H7 (cell line): ENCODE data around the gene FHIT. TPM values are rescaled to one million over a fixed set of nuclear protein-coding genes. Genes with fewer than 3 reads are reported as not detected.

Experiments
- DNase-seq: peaks from one replicate; pipeline ENCODE4 v3.0.0; 2012
- H3K27me3 ChIP-seq: 2 replicates; pipeline ENCODE4 v1.6.0; 2011; ENCODE audit warnings: mild to moderate bottlenecking, low read length; ENCODE audit not compliant: control insufficient read depth, insufficient read depth
- H3K36me3 ChIP-seq: replicated peaks from 2 replicates; pipeline ENCODE4 v1.5.1; 2011; ENCODE audit warnings: low read length; ENCODE audit not compliant: control insufficient read depth, insufficient read depth
- H3K4me3 ChIP-seq: 2 replicates; pipeline ENCODE4 v1.5.1; 2011; ENCODE audit warnings: low read depth, mild to moderate bottlenecking, control low read depth, low read length, moderate library complexity; ENCODE audit not compliant: insufficient read depth
- total RNA-seq: library from RNA; depleted of rRNA; stranded (reverse); fragments of >200 nt; shearing (Covaris generic); gene quantifications from 2 replicates; pipeline ENCODE4 v1.2.3, GENCODE V29; 2014

Gene FHIT
- total RNA-seq, 1 experiment from 2014 or later = 2.1 TPM

DNA sequence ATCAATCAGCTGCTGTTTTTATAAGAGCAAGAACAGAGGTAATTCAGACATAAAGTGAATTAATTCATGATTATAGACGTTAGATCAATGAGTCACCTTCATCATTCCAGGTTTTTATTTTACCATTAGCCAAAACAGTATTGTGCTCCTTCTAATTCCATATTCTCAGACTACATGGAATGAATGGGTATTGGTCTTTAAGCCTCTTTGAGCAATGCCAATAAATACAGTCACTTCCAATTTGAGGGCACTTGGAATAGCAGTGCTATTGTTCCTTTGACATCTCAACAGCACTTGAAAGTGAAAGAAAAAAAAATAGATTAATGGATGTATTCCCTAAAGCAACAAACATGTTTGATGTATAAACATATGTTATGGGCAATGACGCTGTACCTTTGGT is 1370.5 kb downstream of the FHIT start:
- Histone ChIP-seq H3K4me3 (no peak overlapping the region), H3K27me3 (no peaks in the 10 kb centered on the region), H3K36me3 (no peaks in the 10 kb centered on the region)
- no peak for DNase-seq

DNA sequence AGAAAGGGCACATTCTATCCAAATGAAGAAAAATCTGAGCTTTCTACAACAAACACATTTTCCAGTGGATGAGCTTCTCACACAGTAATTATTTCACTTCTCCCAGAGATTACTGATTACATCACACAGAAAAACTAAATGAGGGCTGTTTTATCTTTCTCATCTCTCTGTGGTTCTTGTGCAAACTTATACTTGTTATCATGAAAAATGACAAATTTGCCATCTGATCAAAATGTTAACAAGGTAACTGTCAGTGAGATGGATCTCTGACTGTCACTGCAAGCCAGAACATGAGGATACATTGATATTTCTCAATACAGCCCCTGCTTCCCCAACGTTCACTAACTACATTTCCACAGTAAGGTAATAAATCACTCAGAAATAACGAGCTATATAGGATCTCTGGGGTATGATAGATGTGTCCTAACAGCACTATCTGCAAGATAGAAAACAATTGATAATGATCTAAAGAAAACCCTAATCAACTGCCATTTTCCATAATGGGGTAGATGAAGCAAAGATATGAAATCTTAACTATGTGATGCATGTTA is 1372.1 kb downstream of the FHIT start:
- Histone ChIP-seq H3K4me3 (no peak overlapping the region), H3K27me3 (no peaks in the 10 kb centered on the region), H3K36me3 (no peaks in the 10 kb centered on the region)
- no peak for DNase-seq

DNA sequence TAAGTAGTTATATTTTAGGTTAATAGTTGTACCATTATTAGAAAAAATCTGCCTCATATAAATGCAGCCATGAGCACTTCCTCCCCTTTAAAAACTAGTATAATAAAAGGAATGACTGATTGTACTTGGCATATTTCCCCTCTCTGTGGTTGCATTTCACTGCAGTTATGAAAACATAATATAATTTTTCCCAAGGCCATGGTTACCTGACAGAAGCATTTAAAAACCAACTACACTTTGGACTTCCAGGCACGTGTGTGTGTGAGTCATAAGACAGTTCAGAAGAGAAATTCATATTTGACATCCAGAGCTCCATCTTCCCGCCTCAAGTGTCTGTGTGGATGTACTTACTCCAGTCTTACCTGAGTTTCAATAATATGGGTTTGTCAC is 1373.2 kb downstream of the FHIT start:
- no peaks in the 10 kb centered on the region for H3K27me3 ChIP-seq
- no peaks in the 10 kb centered on the region for H3K36me3 ChIP-seq
- no peak overlapping the region for H3K4me3 ChIP-seq
- no peak for DNase-seq

DNA sequence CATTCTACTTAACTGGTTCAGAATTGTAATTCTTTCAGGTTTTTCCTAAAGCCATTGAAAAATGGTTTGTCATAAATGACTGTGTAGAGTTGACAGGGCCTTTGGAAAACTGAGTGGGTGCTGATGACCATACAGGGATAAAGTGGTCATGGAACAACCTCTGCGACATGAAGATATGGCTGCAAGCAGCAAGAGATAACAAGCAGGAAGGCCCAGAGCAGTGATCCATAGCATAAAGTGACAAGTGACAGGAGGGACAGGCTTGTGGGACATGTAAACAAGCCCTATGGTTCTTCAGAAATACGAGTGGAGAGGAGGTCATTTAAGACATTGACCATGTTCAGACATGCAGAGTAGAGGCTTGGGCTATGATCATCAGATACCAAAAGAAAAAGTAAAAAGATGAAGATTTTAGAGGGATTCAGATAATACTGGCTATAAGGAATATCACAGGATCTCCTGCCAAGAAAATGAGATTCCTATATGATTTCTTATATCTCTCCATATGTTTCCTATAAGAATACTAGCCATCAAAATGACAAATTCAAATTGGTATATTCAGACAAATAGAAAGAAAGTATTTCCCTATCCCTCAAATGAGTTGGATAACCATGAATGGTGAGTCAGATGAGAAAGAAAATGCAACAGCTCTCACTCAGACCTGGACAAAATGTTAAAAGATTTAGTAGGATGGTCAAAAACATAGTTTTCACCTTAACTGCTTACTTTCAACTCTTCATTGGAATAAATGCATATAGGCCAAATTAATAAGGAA is 1373.8 kb downstream of the FHIT start:
- Histone ChIP-seq H3K36me3 (no peaks in the 10 kb centered on the region), H3K27me3 (no peaks in the 10 kb centered on the region), H3K4me3 (no peak overlapping the region)
- no peak for DNase-seq

DNA sequence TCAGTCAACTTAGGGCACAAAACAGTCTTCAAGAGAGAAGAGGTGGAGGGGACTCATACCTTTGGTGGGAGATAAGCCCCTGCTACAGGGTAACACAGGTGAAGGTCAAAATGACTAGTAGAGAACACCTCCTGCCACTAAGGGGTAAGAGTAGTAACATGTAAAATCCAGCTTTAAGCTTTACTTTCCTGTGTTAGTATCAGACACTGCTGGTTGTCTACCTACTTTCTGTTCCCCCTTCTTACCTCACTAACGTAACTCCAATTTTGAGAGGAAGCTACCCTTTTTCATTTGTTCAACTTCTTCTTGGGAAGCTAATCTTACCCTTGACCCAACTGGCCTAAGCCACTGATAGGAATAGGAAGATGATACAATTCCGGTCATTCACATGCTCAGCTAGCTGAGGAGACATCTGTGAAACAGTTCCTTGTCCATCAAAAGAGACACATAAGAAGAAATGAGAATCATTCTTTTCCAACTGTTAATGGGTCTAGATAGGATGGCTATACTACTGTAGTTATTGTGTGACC is 1374.7 kb downstream of the FHIT start:
- no peaks in the 10 kb centered on the region for H3K27me3 ChIP-seq
- DNase-seq = no peak
- H3K36me3 ChIP-seq = no peaks in the 10 kb centered on the region
- no peak overlapping the region for H3K4me3 ChIP-seq

DNA sequence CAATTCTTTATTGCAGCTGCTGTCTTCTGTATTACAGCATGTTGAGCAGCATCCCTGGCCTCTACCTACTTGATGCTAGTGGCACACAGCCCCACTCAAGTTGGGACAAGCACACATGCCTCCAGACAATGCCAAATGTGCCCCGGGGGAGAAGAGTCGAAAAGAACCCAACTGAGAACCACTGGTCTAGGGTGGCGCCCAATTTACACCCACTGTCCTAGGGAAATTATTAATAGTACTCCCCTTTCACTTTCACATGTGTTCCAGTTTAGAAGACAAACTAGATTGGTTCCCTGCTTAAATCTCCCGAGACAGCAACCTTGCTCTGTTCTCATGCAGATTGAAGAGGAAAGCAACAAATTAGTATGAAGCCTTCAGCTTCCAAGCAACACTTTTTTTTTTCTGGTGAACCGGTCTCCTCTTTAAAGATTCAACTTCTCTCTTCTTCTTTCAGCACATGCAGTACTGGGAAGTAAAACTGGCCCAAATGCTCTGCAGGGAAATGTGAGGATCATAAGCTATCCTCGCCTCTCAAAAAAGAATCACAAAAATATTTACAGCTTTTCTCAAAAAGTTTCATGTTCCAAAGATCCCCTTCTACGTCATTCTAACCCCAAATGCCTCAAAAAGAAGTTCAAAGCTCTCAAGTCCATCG is 1377.5 kb downstream of the FHIT start:
- no peak overlapping the region for H3K4me3 ChIP-seq
- no peak for DNase-seq

DNA sequence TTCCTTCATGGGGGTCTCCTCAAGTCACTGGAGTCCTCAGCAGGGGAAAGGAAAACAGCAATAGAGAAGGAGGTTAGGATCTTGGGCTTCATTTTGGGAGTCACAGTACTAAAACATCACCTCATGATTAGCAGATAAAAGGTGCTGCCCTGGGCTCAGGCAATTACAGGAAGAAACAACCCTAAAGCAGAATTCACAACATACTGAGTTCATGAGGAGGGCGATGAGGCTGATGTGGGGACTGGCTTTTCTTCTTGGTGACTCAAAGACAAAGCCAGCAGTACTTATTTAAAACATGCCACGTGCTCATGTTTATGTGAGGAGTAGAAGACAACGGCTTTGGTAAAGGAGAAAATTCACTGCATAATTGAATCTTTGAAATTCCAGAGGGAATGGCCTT is 1379.1 kb downstream of the FHIT start:
- H3K36me3 ChIP-seq = no peaks in the 10 kb centered on the region
- no peak for DNase-seq
- H3K27me3 ChIP-seq = no peaks in the 10 kb centered on the region
- no peak overlapping the region for H3K4me3 ChIP-seq

More for the DNA sequence above, 1377.5 kb downstream of the FHIT start:
- H3K27me3 ChIP-seq = no peaks in the 10 kb centered on the region
- no peaks in the 10 kb centered on the region for H3K36me3 ChIP-seq

DNA sequence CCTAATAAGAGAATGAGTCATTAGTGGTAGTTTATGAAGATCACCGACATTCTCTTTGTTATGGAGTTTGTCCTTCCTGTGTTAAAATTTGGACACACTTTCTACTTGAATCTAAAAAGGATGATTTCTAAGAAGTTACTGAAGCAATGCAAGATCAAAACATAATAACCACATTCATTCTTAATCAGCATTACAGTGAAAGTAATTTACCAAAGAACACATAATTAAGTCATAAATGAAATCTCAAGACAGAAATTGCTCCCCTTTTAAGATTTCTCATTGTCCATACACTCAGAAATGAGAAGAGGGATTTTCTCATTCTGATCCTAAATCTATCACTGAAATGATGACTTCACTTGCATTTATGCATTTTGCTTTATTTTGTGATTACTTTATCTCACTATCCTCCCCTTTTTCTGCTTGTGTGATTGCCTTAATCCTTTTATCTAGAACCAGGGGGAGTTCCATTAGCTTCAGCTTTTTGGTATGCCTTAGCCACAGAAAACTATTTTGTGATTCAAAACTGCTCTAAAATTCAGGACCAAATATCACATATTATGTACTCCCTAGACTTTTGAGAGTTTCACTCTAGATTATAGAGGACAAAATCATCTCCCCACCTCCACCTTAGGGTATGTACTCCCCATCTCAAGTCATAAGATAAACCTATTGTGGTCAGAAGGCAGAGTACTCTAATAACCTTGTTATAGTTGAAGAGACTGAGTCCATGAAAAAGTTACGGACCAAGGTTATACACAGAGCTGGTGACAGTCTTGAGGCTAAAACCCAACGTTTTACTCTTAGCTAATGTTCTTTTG is 1383.9 kb downstream of the FHIT start:
- no peak overlapping the region for H3K4me3 ChIP-seq
- H3K36me3 ChIP-seq = no peaks in the 10 kb centered on the region
- no peak for DNase-seq
- H3K27me3 ChIP-seq = no peaks in the 10 kb centered on the region

DNA sequence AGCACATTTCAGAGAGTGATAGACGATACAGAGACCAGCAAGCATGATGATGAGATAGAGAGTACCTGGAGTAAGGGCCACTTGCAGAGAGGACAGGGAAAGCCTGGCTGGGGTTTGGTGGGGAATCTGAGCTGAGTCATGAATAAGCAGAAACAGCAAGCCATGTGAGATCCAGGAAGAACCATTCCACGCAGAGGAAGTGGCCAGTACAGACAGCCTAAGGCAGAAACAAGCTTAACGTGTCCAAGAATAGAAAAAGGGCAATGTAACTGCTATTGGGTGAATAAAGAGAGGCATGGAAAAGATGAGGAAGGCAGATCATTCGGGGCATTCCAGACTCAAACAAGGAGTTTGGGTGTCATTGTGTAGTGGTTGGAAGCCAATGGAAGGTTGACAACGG is 1385.2 kb downstream of the FHIT start:
- DNase-seq = no peak
- H3K36me3 ChIP-seq = no peaks in the 10 kb centered on the region
- H3K27me3 ChIP-seq = no peaks in the 10 kb centered on the region
- H3K4me3 ChIP-seq = no peak overlapping the region

DNA sequence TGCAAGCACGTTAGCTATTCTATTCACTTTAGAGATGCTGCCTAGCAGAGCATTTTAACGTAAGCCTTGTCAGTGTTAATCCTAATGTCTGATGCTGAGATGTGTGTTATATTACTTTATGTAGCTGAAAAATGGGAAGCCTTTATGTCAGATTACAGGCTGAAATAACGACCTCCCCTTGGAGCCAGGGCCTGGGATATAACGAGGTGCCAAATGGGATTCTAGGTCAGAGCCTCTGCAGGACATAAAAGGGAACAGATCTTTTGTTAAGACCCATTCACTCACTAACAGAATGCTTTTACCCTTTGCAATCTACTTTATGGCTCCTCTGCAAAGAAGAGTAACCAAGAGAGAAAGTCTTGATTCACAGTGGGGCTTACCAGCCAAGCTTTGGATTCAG is 1385.9 kb downstream of the FHIT start:
- Histone ChIP-seq H3K36me3 (no peaks in the 10 kb centered on the region), H3K4me3 (no peak overlapping the region), H3K27me3 (no peaks in the 10 kb centered on the region)
- DNase-seq = no peak

DNA sequence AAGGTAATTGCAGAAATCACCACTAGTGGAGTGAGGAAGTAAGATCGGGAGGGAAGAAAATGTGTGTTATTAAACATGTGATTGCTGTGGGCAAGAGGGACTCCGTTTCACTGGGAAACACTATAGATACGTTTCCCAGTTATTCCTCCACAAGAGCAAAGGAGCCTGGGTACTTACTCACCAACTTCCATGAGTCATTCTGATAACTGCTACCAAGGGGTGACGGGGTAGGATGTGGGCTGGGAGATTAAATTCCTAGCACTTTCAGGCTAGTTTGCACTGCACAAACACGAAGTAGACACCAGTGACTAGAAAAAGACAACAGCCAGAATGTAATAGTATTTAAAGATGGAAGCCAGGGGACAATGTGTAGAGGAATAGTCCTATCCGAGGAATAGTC is 1388.6 kb downstream of the FHIT start:
- H3K36me3 ChIP-seq = no peaks in the 10 kb centered on the region
- no peak overlapping the region for H3K4me3 ChIP-seq
- DNase-seq = no peak
- H3K27me3 ChIP-seq = no peaks in the 10 kb centered on the region

DNA sequence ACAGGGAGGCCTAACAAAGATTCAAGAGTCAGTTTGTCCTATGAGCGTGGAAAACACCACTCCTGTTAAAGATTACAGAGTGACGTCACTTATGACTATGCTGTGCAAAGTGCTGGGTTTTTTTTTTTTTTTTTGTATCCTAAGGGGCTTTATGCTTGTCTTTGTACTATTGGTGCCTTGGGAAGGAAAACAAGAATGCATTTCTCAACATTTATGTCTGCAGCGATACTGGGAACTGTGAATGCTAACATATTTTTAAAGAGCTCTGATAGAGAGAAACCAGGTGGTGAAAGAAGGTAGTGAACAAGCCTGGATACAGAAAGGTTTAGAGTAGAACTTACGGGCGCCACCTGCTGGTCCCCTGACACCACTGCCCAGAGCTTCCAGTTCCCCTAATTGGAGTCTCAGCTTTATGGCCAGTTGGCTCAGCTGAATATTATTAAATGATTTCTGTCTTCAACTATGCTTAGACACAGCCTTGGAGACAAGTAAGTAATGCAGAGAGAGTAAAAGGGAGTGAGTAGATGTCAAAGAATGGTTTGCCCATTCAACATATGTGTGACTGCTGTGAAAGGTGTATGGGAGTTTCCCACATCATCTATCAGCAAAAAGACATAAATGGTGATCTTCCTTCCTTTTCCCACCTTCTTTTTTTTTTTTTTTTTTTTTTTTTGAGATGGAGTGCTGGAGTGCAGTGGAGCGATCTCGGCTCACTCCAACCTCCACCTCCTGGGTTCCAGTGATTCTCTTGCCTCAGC is 1393.5 kb downstream of the FHIT start:
- Histone ChIP-seq H3K4me3 (no peak overlapping the region), H3K36me3 (no peaks in the 10 kb centered on the region), H3K27me3 (no peaks in the 10 kb centered on the region)
- DNase-seq = peak; percentile 44

DNA sequence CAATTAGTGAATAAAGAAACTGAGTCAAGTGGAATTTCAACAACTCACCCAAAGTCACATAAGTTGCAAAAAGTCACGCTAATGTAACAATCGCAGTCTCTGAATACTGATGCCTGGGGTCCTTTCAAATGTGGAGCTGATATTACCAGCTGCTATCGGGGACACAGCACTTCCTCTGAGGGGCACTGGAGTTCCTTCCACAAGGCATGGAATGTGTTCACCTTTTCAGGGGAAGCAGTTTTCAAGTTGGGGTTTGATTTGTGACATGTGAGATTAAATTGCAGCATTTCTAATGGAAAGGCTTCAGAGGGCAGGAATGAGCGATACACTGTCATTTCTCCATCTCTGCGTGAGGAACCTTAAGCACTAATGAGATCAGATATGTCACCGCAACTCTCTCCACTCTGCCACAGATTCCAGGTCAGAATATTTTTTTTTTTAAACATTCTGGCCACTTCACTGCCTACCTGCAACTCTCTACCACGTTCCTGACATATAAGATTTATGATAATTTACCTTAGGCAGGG is 1394.3 kb downstream of the FHIT start:
- H3K27me3 ChIP-seq = no peaks in the 10 kb centered on the region
- no peaks in the 10 kb centered on the region for H3K36me3 ChIP-seq
- no peak overlapping the region for H3K4me3 ChIP-seq
- no peak for DNase-seq
